OCI-LY3 (cell line): ENCODE measurements around the gene NLRC5.
A peak's percentile ranks its signal among the peaks of the same experiment; 100 is the strongest.

Source experiments
- H2AFZ ChIP-seq: fragments of 200-600, 300-600 bp; shearing (Covaris generic); 2 replicates; pipeline ENCODE4 v1.6.0; 2014; ENCODE audit warnings: antibody characterized with exemption, low read depth, low read length
- H3K27ac ChIP-seq: fragments of 200-600, 300-600 bp; sonication (generic); 2 replicates; pipeline ENCODE4 v1.5.1; 2014; ENCODE audit warnings: mild to moderate bottlenecking, low read length, moderate library complexity, mixed read lengths
- H3K27me3 ChIP-seq: fragments of 200-600, 300-600 bp; sonication (generic); 2 replicates; pipeline ENCODE4 v1.6.1; 2014; ENCODE audit warnings: low read depth, low read length, mixed read lengths
- H3K36me3 ChIP-seq: fragments of 200-600, 300-600 bp; sonication (generic); replicated peaks from 2 replicates; pipeline ENCODE3; 2014; ENCODE audit warnings: low read depth, low read length, mixed read lengths
- H3K4me1 ChIP-seq: fragments of 300-600, 200-600 bp; sonication (generic); 2 replicates; pipeline ENCODE4 v1.6.1; 2014; ENCODE audit warnings: low read length, mixed read lengths
- H3K4me2 ChIP-seq: fragments of 200-600, 300-600 bp; sonication (generic); 2 replicates; pipeline ENCODE4 v1.6.1; 2014; ENCODE audit warnings: low read length, mixed read lengths
- H3K4me3 ChIP-seq: fragments of 300-600, 200-600 bp; sonication (generic); 2 replicates; pipeline ENCODE4 v1.5.1; 2014; ENCODE audit warnings: antibody characterized with exemption, mild to moderate bottlenecking, low read length, moderate library complexity
- H3K79me2 ChIP-seq: fragments of 300-600, 200-600 bp; shearing (Covaris generic); 2 replicates; pipeline ENCODE4 v1.6.1; 2014; ENCODE audit warnings: mild to moderate bottlenecking, low read length, mixed read lengths
- H3K9ac ChIP-seq: fragments of 300-600, 200-600 bp; shearing (Covaris generic); 2 replicates; pipeline ENCODE4 v1.6.0; 2014; ENCODE audit warnings: mild to moderate bottlenecking, low read length, moderate library complexity
- H3K9me3 ChIP-seq: fragments of 200-600, 300-600 bp; shearing (Covaris generic); 2 replicates; pipeline ENCODE4 v1.6.1; 2014; ENCODE audit warnings: low read length, mixed read lengths; ENCODE audit not compliant: insufficient read depth
- H4K20me1 ChIP-seq: fragments of 200-600, 300-600 bp; sonication (generic); 2 replicates; pipeline ENCODE4 v1.6.1; 2016; ENCODE audit warnings: low read length, mixed read lengths; ENCODE audit not compliant: insufficient read depth
- CTCF ChIP-seq: fragments of 200-600, 300-600 bp; sonication (generic); IDR thresholded peaks from 2 replicates; pipeline ENCODE4 v1.5.1; 2014; ENCODE audit warnings: antibody characterized with exemption, low read length, low read depth
- EZH2phosphoT487 ChIP-seq: fragments of 200-600 bp; shearing (Covaris generic); IDR thresholded peaks from 2 replicates; pipeline ENCODE4 v1.6.1; 2018; ENCODE audit warnings: antibody characterized with exemption, mixed run types, low read depth

NLRC5 gene

GRCh38 chr16:57041182-57042156 is 52.1 kb downstream of the NLRC5 start:
- Histone ChIP-seq H3K4me1 (peaks cover 85% of the 10 kb centered on the region), H3K9me3 (no peaks in the 10 kb centered on the region), H4K20me1 (no peaks in the 10 kb centered on the region), H3K27me3 (no peaks in the 10 kb centered on the region), H2AFZ (no peak overlapping the region), H3K4me2 (peak overlapping the region; percentile 68), H3K9ac (peak overlapping the region; percentile 87), H3K27ac (peak overlapping the region; percentile 99), H3K79me2 (0 out of 2 replicates have a peak, but pooled peaks cover 3% of the 10 kb centered on the region), H3K4me3 (peak overlapping the region; percentile 58), H3K36me3 (peaks cover 28% of the 10 kb centered on the region)
- TF ChIP-seq CTCF (no peak), EZH2phosphoT487 (no peak)

- H3K79me2 ChIP-seq = 0 out of 2 replicates have a peak, but pooled peaks cover 3% of the 10 kb centered on the region
- peak overlapping the region; percentile 99 for H3K27ac ChIP-seq
- H3K36me3 ChIP-seq = peaks cover 28% of the 10 kb centered on the region
- peak overlapping the region; percentile 68 for H3K4me2 ChIP-seq
- no peaks in the 10 kb centered on the region for H3K9me3 ChIP-seq
- H3K4me1 ChIP-seq = peaks cover 95% of the 10 kb centered on the region
- TF ChIP-seq CTCF (peak; percentile 34), EZH2phosphoT487 (no peak)
- H3K4me3 ChIP-seq = peak overlapping the region; percentile 58
- no peaks in the 10 kb centered on the region for H4K20me1 ChIP-seq
- no peak overlapping the region for H2AFZ ChIP-seq
- peak overlapping the region; percentile 87 for H3K9ac ChIP-seq
- H3K27me3 ChIP-seq = no peaks in the 10 kb centered on the region
These were observed 53.1 kb downstream of the NLRC5 start for GRCh38 chr16:57042157-57043111.

- H3K27me3 ChIP-seq = no peaks in the 10 kb centered on the region
- no peak overlapping the region for H2AFZ ChIP-seq
- H3K9me3 ChIP-seq = no peaks in the 10 kb centered on the region
- no peaks in the 10 kb centered on the region for H4K20me1 ChIP-seq
- peak overlapping the region; percentile 68 for H3K4me2 ChIP-seq
- peaks cover 99% of the 10 kb centered on the region for H3K4me1 ChIP-seq
- H3K27ac ChIP-seq = peak overlapping the region; percentile 99
- H3K9ac ChIP-seq = peak overlapping the region; percentile 87
- H3K36me3 ChIP-seq = peaks cover 28% of the 10 kb centered on the region
- H3K79me2 ChIP-seq = 0 out of 2 replicates have a peak, but pooled peaks cover 3% of the 10 kb centered on the region
- TF ChIP-seq EZH2phosphoT487 (no peak), CTCF (no peak)
- no peak overlapping the region for H3K4me3 ChIP-seq
These were observed 53.9 kb downstream of the NLRC5 start for GRCh38 chr16:57043248-57043647.
